ENCODE measurements around the gene ZNF606.
A peak's percentile ranks its signal among the peaks of the same experiment; 100 is the strongest.

Gene ZNF606

GRCh38 chr19:58002384-58003173, at the start of gene ZNF606:
ZNF606 (minus strand) TSS chr19:58002820; CDS start chr19:58001319, 1,501 bp downstream.
- peak; percentile 36 to 91 for DNase-seq

- no peak for DNase-seq
Observed at GRCh38 chr19:58052256-58052655, 49.6 kb upstream of the ZNF606 start.

- DNase-seq: no peak
Observed at GRCh38 chr19:58047672-58048071, 45.1 kb upstream of the ZNF606 start.

- no peak for DNase-seq
Observed at GRCh38 chr19:58046856-58047255, 44.2 kb upstream of the ZNF606 start.

- no peak for DNase-seq
Observed at GRCh38 chr19:58045411-58046050, 42.9 kb upstream of the ZNF606 start.

- no peak for DNase-seq
Observed at GRCh38 chr19:58044886-58045285, 42.3 kb upstream of the ZNF606 start.

- no peak for DNase-seq
Observed at GRCh38 chr19:58044391-58044790, 41.8 kb upstream of the ZNF606 start.

GRCh38 chr19:58042495-58043340, 40.1 kb upstream of the ZNF606 start:
- DNase-seq: no peak

- no peak for DNase-seq
Observed at GRCh38 chr19:58040751-58041525, 38.3 kb upstream of the ZNF606 start.

- no peak for DNase-seq
Observed at GRCh38 chr19:58038688-58039204, 36.1 kb upstream of the ZNF606 start.

GRCh38 chr19:58037927-58038687, 35.5 kb upstream of the ZNF606 start:
- DNase-seq: no peak

- no peak for DNase-seq
Observed at GRCh38 chr19:58035863-58036262, 33.2 kb upstream of the ZNF606 start.

GRCh38 chr19:58034477-58034793, 31.8 kb upstream of the ZNF606 start:
- DNase-seq: no peak

- DNase-seq: no peak
Observed at GRCh38 chr19:58033741-58034476, 31.3 kb upstream of the ZNF606 start, which contains the start of gene ZSCAN1. ZSCAN1 (plus strand) TSS chr19:58034025; CDS start chr19:58037837, 3,812 bp downstream.

GRCh38 chr19:58024661-58025060, 22.0 kb upstream of the ZNF606 start:
- DNase-seq: no peak

GRCh38 chr19:58022283-58022660, 19.7 kb upstream of the ZNF606 start:
- DNase-seq: no peak

- no peak for DNase-seq
Observed at GRCh38 chr19:58021541-58022282, 19.1 kb upstream of the ZNF606 start.

GRCh38 chr19:58020129-58020528, 17.5 kb upstream of the ZNF606 start:
- DNase-seq: no peak

GRCh38 chr19:58014141-58014540, 11.5 kb upstream of the ZNF606 start:
- DNase-seq: no peak

GRCh38 chr19:58010507-58010906, 7.9 kb upstream of the ZNF606 start:
- DNase-seq: no peak

Data from NCI-H446 (cell line).